Suprapubic skin (tissue), 4 donors: ENCODE data around the gene ABHD16B. TPM values are rescaled to one million over a fixed set of nuclear protein-coding genes. Genes with fewer than 3 reads are reported as not detected.

Experiments
- DNase-seq, 2 donors: peaks; one replicate each; pipeline ENCODE4 v3.0.0-alpha.2; 2019; ENCODE audit warnings: low spot score in 2 of 2
- H3K27ac ChIP-seq: fragments of 200-600 bp; sonication (generic); one replicate; pipeline ENCODE4 v1.5.1; 2019
- H3K27me3 ChIP-seq: fragments of 200-600 bp; sonication (generic); one replicate; pipeline ENCODE4 v1.5.1; 2019
- H3K36me3 ChIP-seq: fragments of 200-600 bp; sonication (generic); one replicate; pipeline ENCODE4 v1.5.1; 2019
- H3K4me1 ChIP-seq: fragments of 200-600 bp; sonication (generic); one replicate; pipeline ENCODE4 v1.5.1; 2019
- H3K4me3 ChIP-seq: fragments of 200-600 bp; sonication (generic); one replicate; pipeline ENCODE4 v1.5.1; 2019; ENCODE audit warnings: mild to moderate bottlenecking
- H3K9me3 ChIP-seq: fragments of 200-600 bp; sonication (generic); one replicate; pipeline ENCODE4 v1.5.1; 2019
- CTCF ChIP-seq, 2 donors: fragments of 200-600 bp in 1 of 2; fragments of 450-650 bp in 1 of 2; sonication (generic) in 1 of 2; IDR thresholded peaks; one replicate each; pipeline ENCODE4 v1.5.1; 2016 to 2019; ENCODE audit warnings: antibody characterized with exemption in 2 of 2, mild to moderate bottlenecking in 1 of 2, moderate library complexity in 1 of 2
- EP300 ChIP-seq: sonication (generic); formaldehyde crosslinking; IDR thresholded peaks from one replicate; pipeline ENCODE4 v1.6.1; 2017; ENCODE audit warnings: antibody characterized with exemption
- POLR2A ChIP-seq, 2 donors: fragments of 450-650 bp; IDR thresholded peaks; one replicate each; pipeline ENCODE4 v1.6.1; 2017; ENCODE audit warnings: antibody characterized with exemption in 2 of 2, mild to moderate bottlenecking in 2 of 2, moderate library complexity in 2 of 2
- POLR2AphosphoS5 ChIP-seq, 3 donors: sonication (generic); formaldehyde crosslinking; IDR thresholded peaks; one replicate each; pipeline ENCODE4 v1.6.1; 2017; ENCODE audit warnings: antibody characterized with exemption in 3 of 3
- WGBS: methylation state at CpG from one replicate; pipeline ENCODE4 v1.1.5; 2018; 5-methylcytosine and 5-hydroxymethylcytosine counted together
- total RNA-seq, 4 donors: library from RNA; depleted of rRNA; stranded (reverse); fragments of >200 nt; gene quantifications; one replicate each; pipeline ENCODE4 v1.1.0, GENCODE V29; 2016

Gene ABHD16B
- total RNA-seq, 4 donors from 2014 or later: not detected

- peak in 1 of 2 donors; percentile 86 for DNase-seq
- no peaks in the 10 kb centered on the region for H3K36me3 ChIP-seq
- H3K4me1 ChIP-seq: peaks cover 37% of the 10 kb centered on the region
- TF ChIP-seq POLR2A (IDR thresholded peaks at IDR 0.05) (no peak), EP300 (no peak), POLR2AphosphoS5 (IDR thresholded peaks at IDR 0.05) (no peak), CTCF (IDR thresholded peaks at IDR 0.05) (no peak)
- WGBS: 6% methylated on average over 2 of the region's 21 CpGs
- H3K27me3 ChIP-seq: no peaks in the 10 kb centered on the region
- H3K9me3 ChIP-seq: no peaks in the 10 kb centered on the region
- peak overlapping the region; percentile 24 for H3K27ac ChIP-seq
- H3K4me3 ChIP-seq: no peak overlapping the region
Observed at GRCh38 chr20:63835021-63835858, 26.1 kb upstream of the ABHD16B start.

- no peaks in the 10 kb centered on the region for H3K9me3 ChIP-seq
- H3K27me3 ChIP-seq: no peaks in the 10 kb centered on the region
- no peak for DNase-seq
- no peak overlapping the region for H3K27ac ChIP-seq
- H3K36me3 ChIP-seq: no peaks in the 10 kb centered on the region
- TF ChIP-seq POLR2AphosphoS5 (IDR thresholded peaks at IDR 0.05) (no peak), POLR2A (IDR thresholded peaks at IDR 0.05) (no peak), EP300 (no peak)
- no peak overlapping the region for H3K4me3 ChIP-seq
- WGBS: 90% methylated on average over 14 of the region's 27 CpGs
- peaks cover 30% of the 10 kb centered on the region for H3K4me1 ChIP-seq
Observed at GRCh38 chr20:63836458-63837344, 24.6 kb upstream of the ABHD16B start.

GRCh38 chr20:63837479-63837878 lies 23.8 kb upstream of the ABHD16B start:
- H3K27ac ChIP-seq: no peak overlapping the region
- no peaks in the 10 kb centered on the region for H3K9me3 ChIP-seq
- 42% methylated on average over 7 of the region's 8 CpGs for WGBS
- no peaks in the 10 kb centered on the region for H3K27me3 ChIP-seq
- H3K36me3 ChIP-seq: no peaks in the 10 kb centered on the region
- TF ChIP-seq POLR2A (IDR thresholded peaks at IDR 0.05): no peak
- no peak for TF ChIP-seq EP300
- TF ChIP-seq POLR2AphosphoS5 (IDR thresholded peaks at IDR 0.05): no peak
- no peak for TF ChIP-seq CTCF (IDR thresholded peaks at IDR 0.05)
- no peak for DNase-seq
- H3K4me3 ChIP-seq: no peak overlapping the region
- peaks cover 22% of the 10 kb centered on the region for H3K4me1 ChIP-seq

- Histone ChIP-seq H3K27me3 (peaks cover 1% of the 10 kb centered on the region), H3K9me3 (no peaks in the 10 kb centered on the region), H3K27ac (no peak overlapping the region), H3K4me3 (no peak overlapping the region), H3K4me1 (peaks cover 17% of the 10 kb centered on the region), H3K36me3 (no peaks in the 10 kb centered on the region)
- no peak for DNase-seq
- TF ChIP-seq POLR2AphosphoS5 (IDR thresholded peaks at IDR 0.05) (no peak), EP300 (no peak), CTCF (IDR thresholded peaks at IDR 0.05) (no peak), POLR2A (IDR thresholded peaks at IDR 0.05) (no peak)
- WGBS: 92% methylated on average over 13 of the region's 13 CpGs
Observed at GRCh38 chr20:63839620-63840019, 21.7 kb upstream of the ABHD16B start.

- Histone ChIP-seq H3K27ac (no peak overlapping the region), H3K4me1 (peaks cover 11% of the 10 kb centered on the region), H3K9me3 (no peaks in the 10 kb centered on the region), H3K36me3 (no peaks in the 10 kb centered on the region), H3K27me3 (peaks cover 8% of the 10 kb centered on the region), H3K4me3 (no peak overlapping the region)
- TF ChIP-seq EP300 (no peak), POLR2AphosphoS5 (IDR thresholded peaks at IDR 0.05) (no peak), POLR2A (IDR thresholded peaks at IDR 0.05) (no peak), CTCF (IDR thresholded peaks at IDR 0.05) (no peak)
- DNase-seq: no peak
- 70% methylated on average over 9 of the region's 11 CpGs for WGBS
Observed at GRCh38 chr20:63840405-63840828, 20.9 kb upstream of the ABHD16B start.
